Activated naive CD4-positive, alpha-beta T cell (primary cell): ENCODE results near the gene PTRHD1.
"Not testable (repeated sequence)": the region's sequence is repeated elsewhere in the genome, so short reads cannot be mapped to it uniquely, and the experiment has no call there.

Source experiments
- DNase-seq, 4 experiments: peaks; one replicate each; lab custom pipeline; 2025; lab: John Stamatoyannopoulos, UW

Gene PTRHD1

GRCh38 chr2:24809316-24810007 is 16.3 kb upstream of the PTRHD1 start:
- no peak for DNase-seq

- DNase-seq, result no peak
Measured at GRCh38 chr2:24806661-24807036, 13.5 kb upstream of the PTRHD1 start.

DNA sequence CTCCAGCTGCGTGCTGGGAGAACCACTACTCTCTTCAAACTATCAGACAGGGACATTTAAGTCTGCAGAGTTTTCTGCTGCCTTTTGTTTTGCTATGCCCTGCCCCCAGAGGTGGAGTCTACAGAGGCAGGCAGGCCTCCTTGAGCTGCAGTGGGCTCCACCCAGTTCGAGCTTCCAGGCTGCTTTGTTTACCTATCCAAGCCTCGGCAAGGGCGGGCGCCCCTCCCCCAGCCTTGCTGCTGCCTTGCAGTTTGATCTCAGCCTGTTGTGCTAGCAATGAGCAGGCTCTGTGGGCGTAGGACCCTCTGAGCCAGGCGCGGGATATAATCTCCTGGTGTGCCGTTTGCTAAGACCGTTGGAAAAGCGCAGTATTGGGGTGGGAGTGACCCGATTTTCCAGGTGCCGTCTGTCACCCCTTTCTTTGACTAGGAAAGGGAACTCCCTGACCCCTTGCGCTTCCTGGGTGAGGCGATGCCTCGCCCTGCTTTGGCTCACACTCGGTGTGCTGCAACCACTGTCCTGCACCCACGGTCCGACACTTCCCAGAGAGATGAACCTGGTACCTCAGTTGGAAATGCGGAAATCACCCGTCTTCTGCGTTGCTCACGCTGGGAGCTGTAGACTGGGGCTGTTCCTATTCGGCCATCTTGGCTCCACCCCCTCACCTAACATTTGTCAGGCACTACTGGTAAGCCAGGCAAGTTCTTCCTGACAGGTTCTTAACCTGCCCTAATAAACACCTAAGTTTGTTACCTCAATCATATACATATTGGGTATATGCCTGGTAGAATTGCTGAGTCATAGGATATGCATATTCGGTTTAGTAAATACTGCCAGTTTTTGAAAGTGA is 12.8 kb upstream of the PTRHD1 start:
- not testable (repeated sequence) for DNase-seq

GRCh38 chr2:24800487-24800886 is 7.3 kb upstream of the PTRHD1 start:
- not testable (repeated sequence) for DNase-seq

DNA sequence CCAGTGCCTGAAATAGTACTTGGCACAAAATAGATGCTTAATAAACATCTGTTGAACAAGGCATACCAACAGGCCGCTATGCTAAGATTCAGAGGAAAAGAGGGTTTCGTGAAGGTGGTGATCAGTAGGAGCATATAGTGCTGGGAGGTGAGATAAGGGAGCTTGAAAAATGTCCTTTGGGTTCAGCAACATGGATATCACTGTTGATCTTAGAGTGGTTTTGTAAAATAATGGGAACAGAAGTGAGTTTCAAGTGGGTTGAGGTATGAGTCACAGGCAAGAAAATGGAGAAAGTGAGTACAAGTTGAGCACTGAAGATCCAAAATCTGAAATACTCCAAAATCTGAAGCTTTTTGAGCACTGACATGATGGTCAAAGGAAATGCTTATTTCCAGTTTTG is 4.5 kb upstream of the PTRHD1 start:
- no peak for DNase-seq

DNA sequence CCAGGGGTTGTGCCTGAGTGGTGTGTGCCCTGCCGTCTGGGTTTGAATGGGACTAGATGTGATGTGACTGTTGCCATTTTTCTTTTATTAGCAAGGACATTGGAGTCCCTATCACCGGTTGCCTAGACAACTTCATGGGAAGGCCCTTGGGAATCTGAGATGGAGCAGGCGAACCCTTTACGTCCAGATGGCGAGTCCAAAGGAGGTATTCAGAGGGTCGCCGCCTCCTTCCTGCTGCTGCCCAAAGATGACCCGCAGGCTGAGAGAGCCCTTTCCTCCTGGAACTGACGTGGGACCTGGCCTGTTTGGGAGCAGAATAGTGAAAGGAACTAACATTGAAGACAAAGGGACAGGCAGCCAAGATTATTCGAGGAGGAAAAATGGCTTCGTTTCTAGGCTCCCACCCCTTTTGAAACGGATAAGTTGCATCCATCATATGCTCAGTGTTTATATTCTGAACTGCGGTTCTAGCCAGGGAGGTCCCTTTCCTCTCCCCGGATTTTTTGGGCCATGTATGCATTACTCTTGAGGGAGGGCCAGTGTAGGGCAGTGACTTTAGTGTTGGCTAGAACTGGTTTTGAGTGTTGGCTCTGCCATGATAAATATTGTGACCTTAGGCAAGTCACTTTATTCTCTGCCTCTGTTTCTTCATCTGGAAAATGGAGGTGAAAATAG is 707 bp upstream of the PTRHD1 start:
- DNase-seq, result no peak

DNA sequence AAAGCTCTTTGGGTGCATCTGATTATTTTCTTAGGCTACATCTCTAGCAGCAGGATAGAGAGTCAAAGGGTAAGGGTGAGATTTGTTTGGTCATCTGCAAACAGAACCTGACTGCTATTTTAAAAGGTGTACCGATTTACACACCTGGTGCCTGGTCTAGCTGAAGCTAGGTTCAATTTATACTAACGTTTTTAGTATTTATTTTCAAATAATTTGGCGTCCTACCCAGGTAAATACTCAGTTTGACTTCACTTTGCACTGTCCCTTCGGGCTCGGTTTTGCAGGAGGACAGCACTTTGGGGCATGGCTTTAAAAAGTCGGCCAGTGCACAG is 683 bp downstream of the PTRHD1 start:
- DNase-seq, result no peak

DNA sequence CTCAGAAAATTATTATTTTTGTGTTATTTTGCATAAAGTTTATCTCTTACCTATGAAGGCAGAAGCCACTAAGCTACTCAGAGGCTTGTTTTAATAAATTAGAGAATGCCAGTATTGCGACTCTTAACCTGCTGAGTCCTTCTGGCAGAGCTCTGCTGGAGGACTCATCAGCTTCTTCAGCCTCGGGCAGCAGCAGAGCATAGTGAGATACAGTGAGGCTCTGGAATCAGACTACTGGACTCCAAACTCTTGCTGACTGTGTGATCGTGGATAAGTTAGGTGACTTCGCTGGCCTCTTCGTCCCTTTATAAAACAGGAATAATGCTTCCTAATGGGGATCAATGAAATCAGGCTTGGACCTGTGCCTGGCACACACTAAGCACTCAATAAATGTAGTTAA is 1.7 kb downstream of the PTRHD1 start:
- DNase-seq, result no peak

- DNase-seq, result no peak
Measured at GRCh38 chr2:24788816-24789215, 4.4 kb downstream of the PTRHD1 start.

DNA sequence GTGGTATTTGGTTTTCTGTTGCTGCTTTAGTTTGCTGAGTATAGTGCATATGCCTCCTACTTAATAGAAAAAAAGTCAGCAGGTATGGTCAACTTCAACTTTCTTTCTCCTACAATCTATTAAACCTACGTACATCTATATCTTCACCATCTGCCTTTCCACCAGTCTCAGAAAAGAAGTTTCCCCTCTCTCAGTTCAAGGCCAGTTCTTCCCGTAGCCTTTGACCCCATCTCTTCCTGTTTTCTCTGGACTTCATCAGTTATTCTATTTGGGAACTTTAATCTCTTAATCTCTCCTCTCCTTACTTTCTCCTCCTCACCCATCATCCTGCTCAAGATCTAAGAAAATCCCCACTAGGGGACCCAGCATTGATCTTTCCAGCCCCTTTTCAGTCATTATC is 5.7 kb downstream of the PTRHD1 start:
- no peak for DNase-seq

DNA sequence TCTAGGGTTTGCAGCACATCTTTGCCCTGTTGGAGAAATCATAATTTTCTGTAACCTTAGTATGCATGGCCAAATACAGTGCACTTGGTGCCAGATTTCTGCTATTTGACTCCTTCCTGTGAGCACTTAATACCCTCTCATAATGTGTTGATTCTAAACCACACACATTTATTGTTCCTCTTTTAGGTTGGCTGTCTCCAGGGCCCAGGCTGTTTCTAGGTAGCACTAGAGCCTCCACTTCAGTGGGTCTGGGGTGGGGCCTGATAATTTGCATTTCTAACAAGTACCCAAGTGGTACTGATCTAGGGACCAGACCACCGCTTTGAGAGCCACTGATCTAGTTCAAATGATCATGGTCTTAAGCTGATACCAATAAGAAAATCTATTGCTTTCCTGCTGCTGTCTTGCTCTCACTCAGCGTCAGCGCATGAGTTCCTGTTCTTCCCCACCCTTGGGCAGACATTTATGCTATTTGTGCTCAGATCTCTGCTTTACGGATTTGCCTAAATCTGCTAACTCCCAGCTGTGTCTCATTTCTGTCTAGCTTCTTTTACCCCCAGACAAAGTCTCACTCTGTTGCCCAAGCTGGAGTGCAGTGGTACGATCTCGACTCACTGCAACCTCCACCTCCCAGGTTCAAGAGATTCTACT is 7.4 kb downstream of the PTRHD1 start:
- no peak for DNase-seq

- DNase-seq, result no peak
Measured at GRCh38 chr2:24783641-24784040, 9.6 kb downstream of the PTRHD1 start.

DNA sequence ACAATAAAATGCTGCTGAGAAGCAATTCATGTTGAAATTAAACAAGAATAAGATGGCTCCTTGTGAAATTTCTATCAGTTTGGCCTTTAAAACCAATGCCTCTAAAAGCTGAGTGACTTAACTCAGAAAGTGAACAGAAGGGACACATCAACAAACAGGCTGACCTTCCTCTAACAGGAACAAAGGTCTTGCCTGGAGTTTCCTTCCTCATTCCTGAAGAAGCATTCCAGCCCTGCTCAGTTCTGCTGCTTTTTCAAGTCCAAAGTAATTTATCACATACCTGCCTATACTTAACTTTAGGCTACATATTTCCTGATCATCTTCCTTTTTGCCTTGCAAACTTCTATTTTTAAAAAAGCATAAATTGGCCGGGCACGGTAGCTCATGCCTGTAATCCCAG is 14.1 kb downstream of the PTRHD1 start:
- no peak for DNase-seq

- DNase-seq, result no peak
Measured at GRCh38 chr2:24774373-24774772, 18.8 kb downstream of the PTRHD1 start.

DNA sequence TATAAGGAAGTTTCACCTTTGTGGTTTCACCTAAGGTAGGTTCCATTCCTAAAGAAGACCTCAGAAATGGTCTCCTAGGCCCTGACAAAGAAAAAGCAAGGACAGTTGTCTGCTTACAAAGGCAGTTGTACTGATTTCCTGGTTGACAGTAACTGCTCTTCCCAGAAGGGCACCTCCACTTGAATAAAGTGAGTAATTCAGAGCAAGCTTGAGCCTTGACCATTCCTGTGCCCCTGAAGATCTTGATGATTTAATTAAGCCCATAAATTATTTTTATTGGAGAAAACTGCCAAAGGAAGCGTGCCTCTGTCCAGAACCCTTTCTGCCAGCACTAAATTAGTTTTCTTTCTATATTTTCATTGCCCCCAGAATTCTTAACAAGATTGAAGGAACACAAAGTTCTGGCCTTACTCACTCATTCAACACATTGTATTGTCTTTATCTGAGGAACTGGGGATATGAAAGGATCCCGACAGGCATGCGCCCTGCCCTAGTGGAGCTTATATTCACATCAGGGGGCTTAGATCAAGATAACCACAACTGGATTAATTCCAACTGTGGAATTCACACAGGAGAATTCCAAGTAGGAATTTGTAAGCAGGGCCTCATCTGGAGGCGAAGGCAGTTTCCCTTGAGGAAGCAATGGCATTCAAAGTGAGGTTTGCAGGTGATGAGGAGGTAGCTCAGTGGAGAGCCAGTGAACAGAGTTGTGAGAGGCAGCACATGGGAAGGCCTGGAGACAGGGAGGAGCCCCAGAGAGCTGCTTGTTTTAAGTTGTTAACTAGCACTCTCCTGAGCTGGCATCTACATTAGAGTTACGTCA is 21.2 kb downstream of the PTRHD1 start:
- DNase-seq, result no peak

- no peak for DNase-seq
Measured at GRCh38 chr2:24771061-24771460, 22.1 kb downstream of the PTRHD1 start.

DNA sequence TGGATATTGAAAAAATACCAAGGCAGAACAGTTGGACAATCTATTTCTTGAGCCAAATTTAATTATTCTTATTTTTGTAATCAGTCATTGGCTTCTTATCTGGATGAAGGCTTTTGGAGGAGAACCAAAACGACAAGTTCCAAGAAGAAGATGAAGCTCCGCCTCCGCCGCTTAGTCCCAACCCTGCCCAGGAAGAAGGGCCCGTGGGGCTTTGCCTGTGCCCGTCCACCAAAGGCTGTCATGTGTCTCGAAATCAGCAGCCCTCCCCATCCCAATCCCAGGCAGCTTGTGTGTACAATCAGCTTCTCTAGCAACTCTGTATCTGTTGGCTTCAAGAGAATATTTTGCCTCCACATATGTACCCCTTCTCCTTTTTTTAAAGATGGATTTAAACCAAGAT is 24.6 kb downstream of the PTRHD1 start:
- no peak for DNase-seq

- DNase-seq, result no peak
Measured at GRCh38 chr2:24768013-24768412, 25.2 kb downstream of the PTRHD1 start.

GRCh38 chr2:24766609-24767008 is 26.6 kb downstream of the PTRHD1 start:
- DNase-seq, result no peak

GRCh38 chr2:24763843-24764242 is 29.3 kb downstream of the PTRHD1 start:
- no peak for DNase-seq

DNA sequence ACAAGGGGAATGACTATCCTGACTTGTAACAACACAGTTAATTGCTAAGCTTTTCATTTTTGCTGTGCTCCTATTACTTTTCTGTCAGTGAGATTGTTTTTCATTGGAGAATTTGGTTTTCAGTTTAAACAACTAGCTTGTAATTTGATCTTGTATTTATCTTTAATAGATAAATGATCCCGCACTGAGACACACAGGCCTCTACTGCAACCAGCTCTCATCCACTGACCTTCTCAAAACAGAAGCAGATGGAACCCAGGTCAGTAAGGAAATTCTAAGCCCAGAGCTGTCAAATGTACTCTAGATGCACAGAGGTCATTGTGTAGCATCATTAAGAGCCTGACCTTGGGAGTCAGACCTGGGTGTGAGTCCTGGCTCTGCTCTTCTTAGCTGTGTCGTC is 30.7 kb downstream of the PTRHD1 start:
- DNase-seq, result no peak

GRCh38 chr2:24761866-24762265 is 31.3 kb downstream of the PTRHD1 start:
- no peak for DNase-seq
